K562 (cell line): ENCODE data around the gene SLC44A5. TPM values are rescaled to one million over a fixed set of nuclear protein-coding genes. Genes with fewer than 3 reads are reported as not detected.

Experiments
- ATAC-seq: fragments of 200-7000 bp; cut with Tn5 transposase; 3 replicates; pipeline ENCODE4 v1.9.1; 2020; ENCODE audit warnings: moderate library complexity
- BruUV-seq: library from RNA; stranded (reverse); fragments of 400-500 nt; replicated peaks from 2 replicates; lab custom pipeline; 2021; lab: Mats Ljungman, UMichigan
- CTCF ChIA-PET: fragments of 300-600 bp; formaldehyde crosslinking; extraction: SDS; loops from one replicate; lab custom pipeline; 2021; ENCODE audit warnings: low intra/inter-chr PET ratio; lab: Yijun Ruan, JAX
- POLR2A ChIA-PET: fragments of 300-600, 350-650 bp; sonication (Branson Sonifier 250); formaldehyde crosslinking; extraction: SDS; loops from one replicate; lab custom pipeline; 2021; ENCODE audit warnings: antibody characterized with exemption, inconsistent platforms; lab: Yijun Ruan, JAX
- DNase-seq, 4 experiments: peaks; one replicate each; pipeline versions ENCODE4 v3.0.0 to v3.0.0-alpha.2; 2011 to 2018; ENCODE audit warnings: low spot score in 3 of 4, mixed read lengths in 3 of 4; ENCODE audit errors: extremely low read depth in 1 of 4
- FAIRE-seq: peaks from 2 replicates; lab custom pipeline; 2011; peaks lifted over from hg19 to GRCh38; lab: Jason Lieb, UNC
- H2AFZ ChIP-seq: 2 replicates; pipeline ENCODE4 v1.6.0; 2011; ENCODE audit warnings: low read depth, low read length, control low read depth, inconsistent platforms
- H3K27ac ChIP-seq: fragments of 200-600 bp; 3 replicates; pipeline ENCODE4 v1.8.0; 2011; ENCODE audit warnings: low read depth, mild to moderate bottlenecking, control low read depth, inconsistent platforms, low read length, moderate library complexity, mixed read lengths; ENCODE audit errors: extremely low read depth
- H3K27me3 ChIP-seq, 2 experiments: fragments of 300-600 bp in 1 of 2; 2 replicates in 1 of 2; 3 replicates in 1 of 2; pipeline versions ENCODE4 v1.6.0 to v1.8.0; 2011; ENCODE audit warnings: inconsistent platforms in 2 of 2, low read length in 2 of 2, mild to moderate bottlenecking in 1 of 2, mixed read lengths in 1 of 2, moderate library complexity in 1 of 2; ENCODE audit not compliant: control insufficient read depth in 2 of 2, insufficient read depth in 2 of 2
- H3K36me3 ChIP-seq: fragments of 300-600 bp; 3 replicates; pipeline ENCODE4 v1.8.0; 2011; ENCODE audit warnings: mild to moderate bottlenecking, low read length, inconsistent platforms; ENCODE audit not compliant: control insufficient read depth, insufficient read depth
- H3K4me1 ChIP-seq, 2 experiments: fragments of 200-600 bp in 1 of 2; replicated peaks in 1 of 2; 2 replicates in 1 of 2; 3 replicates in 1 of 2; pipeline versions ENCODE4 v1.5.1 to v1.8.0; 2011; ENCODE audit warnings: inconsistent platforms in 2 of 2, low read length in 2 of 2, mild to moderate bottlenecking in 1 of 2, mixed read lengths in 1 of 2, moderate library complexity in 1 of 2; ENCODE audit not compliant: control insufficient read depth in 2 of 2, insufficient read depth in 2 of 2
- H3K4me2 ChIP-seq: 2 replicates; pipeline ENCODE4 v1.6.1; 2011; ENCODE audit warnings: low read length, control low read depth, inconsistent platforms, mixed read lengths; ENCODE audit not compliant: insufficient read depth
- H3K4me3 ChIP-seq: fragments of 200-600 bp; sonication (generic), shearing (Covaris generic); 2 replicates; pipeline ENCODE4 v1.5.1; 2016; ENCODE audit warnings: control low read depth, inconsistent platforms
- H3K79me2 ChIP-seq: fragments of 200-600 bp; 3 replicates; pipeline ENCODE4 v1.8.0; 2011; ENCODE audit warnings: low read length, inconsistent platforms; ENCODE audit not compliant: control insufficient read depth, insufficient read depth
- H3K9ac ChIP-seq, 2 experiments: 2 replicates each; pipeline versions ENCODE4 v1.6.0 to v1.6.1; 2011; ENCODE audit warnings: low read depth in 2 of 2, low read length in 2 of 2, control low read depth in 1 of 2, inconsistent platforms in 1 of 2, mild to moderate bottlenecking in 1 of 2, mixed read lengths in 1 of 2; ENCODE audit not compliant: insufficient read depth in 1 of 2
- H3K9me1 ChIP-seq: one replicate; pipeline ENCODE4 v1.6.0; 2011; ENCODE audit warnings: inconsistent platforms, mild to moderate bottlenecking, low read length, moderate library complexity; ENCODE audit not compliant: control insufficient read depth, insufficient read depth
- H3K9me3 ChIP-seq: replicated peaks from 2 replicates; pipeline ENCODE4 v1.5.1; 2011; ENCODE audit warnings: low read depth, low read length, inconsistent platforms; ENCODE audit not compliant: control insufficient read depth, insufficient read depth
- H4K20me1 ChIP-seq: replicated peaks from 2 replicates; pipeline ENCODE4 v1.6.1; 2011; ENCODE audit warnings: low read length, inconsistent platforms, mixed read lengths; ENCODE audit not compliant: control insufficient read depth, insufficient read depth
- BCL6 ChIP-seq: fragments of 250-450 bp; sonication (Bioruptor Pico); IDR thresholded peaks from 2 replicates; pipeline ENCODE4 v1.4.0; 2020
- BRD9 ChIP-seq: fragments of 450-650 bp; IDR thresholded peaks from 2 replicates; pipeline ENCODE4 v1.6.1; 2018; ENCODE audit warnings: low read depth; ENCODE audit not compliant: partially characterized antibody
- GABPA ChIP-seq: fragments of 200-800 bp; sonication (Bioruptor generic); conservative IDR thresholded peaks from 2 replicates; pipeline ENCODE4 v1.6.1; 2016; ENCODE audit warnings: low read depth, missing genetic modification characterization, missing compliant biosample characterization
- GATAD2B ChIP-seq: fragments of 450-650 bp; IDR thresholded peaks from 2 replicates; pipeline ENCODE4 v1.6.1; 2017; ENCODE audit warnings: mild to moderate bottlenecking, borderline replicate concordance
- NCOA4 ChIP-seq: fragments of 450-650 bp; IDR thresholded peaks from 2 replicates; pipeline ENCODE4 v1.6.1; 2018; ENCODE audit warnings: mild to moderate bottlenecking; ENCODE audit not compliant: partially characterized antibody
- PHTF2 ChIP-seq: fragments of 250-450 bp; sonication (Bioruptor Pico); IDR thresholded peaks from 2 replicates; pipeline ENCODE4 v1.5.0; 2021; ENCODE audit warnings: mild to moderate bottlenecking
- POLR2AphosphoS2 ChIP-seq: IDR thresholded peaks from 2 replicates; pipeline ENCODE4 v1.6.1; 2012; ENCODE audit warnings: low read length, improper control_type of control experiment
- RBFOX2 ChIP-seq: fragments of 200-400 bp; formaldehyde crosslinking; IDR thresholded peaks from 2 replicates; pipeline ENCODE4 v1.6.1; 2017; ENCODE audit warnings: low read depth, mild to moderate bottlenecking, low read length, moderate library complexity
- RFX5 ChIP-seq: IDR thresholded peaks from 2 replicates; pipeline ENCODE4 v1.6.1; 2011; ENCODE audit warnings: low read depth, mild to moderate bottlenecking, improper control_type of control experiment, low read length
- SIN3A ChIP-seq, 2 experiments: fragments of 150-350 bp in 1 of 2; IDR thresholded peaks; 2 replicates each; pipeline ENCODE4 v1.6.1; 2011 to 2016; ENCODE audit warnings: borderline replicate concordance in 2 of 2, low read depth in 2 of 2, low read length in 2 of 2, mild to moderate bottlenecking in 2 of 2, moderate library complexity in 2 of 2; ENCODE audit not compliant: control insufficient read depth in 1 of 2
- SMAD1 ChIP-seq: fragments of 150-350 bp; IDR thresholded peaks from 2 replicates; pipeline ENCODE4 v1.6.1; 2014; ENCODE audit warnings: low read length, low read depth; ENCODE audit not compliant: partially characterized antibody
- TEAD4 ChIP-seq, 2 experiments: sonication (generic) in 1 of 2; formaldehyde crosslinking in 1 of 2; IDR thresholded peaks; 2 replicates each; pipeline versions ENCODE4 v1.6.1 to v1.8.0; 2012 to 2022; ENCODE audit warnings: borderline replicate concordance in 1 of 2, inconsistent platforms in 1 of 2, low read length in 1 of 2, mild to moderate bottlenecking in 1 of 2, missing genetic modification reagents in 1 of 2
- YBX1 ChIP-seq: fragments of 450-650 bp; IDR thresholded peaks from 2 replicates; pipeline ENCODE4 v1.7.1; 2016; ENCODE audit warnings: mild to moderate bottlenecking
- WGBS: fragments of 100-300 bp; shearing (Covaris generic); methylation state at CpG from one replicate; pipeline ENCODE4 v1.1.6; 2016; ENCODE audit warnings: low coverage, mixed read lengths; ENCODE audit not compliant: insufficient coverage; ENCODE audit errors: missing lambda C conversion rate; 5-methylcytosine and 5-hydroxymethylcytosine counted together
- in situ Hi-C: fragments of 300-500 bp; cut with MboI; formaldehyde crosslinking; loops from 4 replicates; pipeline ENCODE4 v1.15.0; 2018; ENCODE audit warnings: inconsistent platforms, mixed read lengths
- intact Hi-C: fragments of 100-400 bp; cut with micrococcal nuclease; formaldehyde crosslinking; loops from 2 replicates; pipeline ENCODE4 v1.14.2; 2022
- polyA plus RNA-seq, 8 experiments: library from polyadenylated mRNA; depleted of rRNA in 4 of 8; stranded (reverse) in 5 of 8; unstranded in 3 of 8; fragments of >200 nt; fragmentation: Nextera tagmentation in 2 of 8; fragmentation: Illumina TruSeq in 1 of 8; extraction: Ambion mirVana in 2 of 8; extraction: Trizol in 1 of 8; gene quantifications; 2 replicates each; pipeline versions ENCODE4 v1.2.1 to v1.2.3, GENCODE V29; 2011 to 2014; ENCODE audit warnings: inconsistent platforms in 1 of 8, missing spikeins in 1 of 8
- total RNA-seq, 7 experiments: library from RNA; depleted of rRNA in 6 of 7; stranded (reverse); fragments of >200 nt in 6 of 7; fragmentation: Illumina TruSeq in 2 of 7; extraction: Trizol in 2 of 7; gene quantifications; 2 replicates each; pipeline versions ENCODE4 v1.2.1 to v1.2.3, GENCODE V29; 2011 to 2021; ENCODE audit warnings: low replicate concordance in 1 of 7
- TF ChIP-seq, protein P1 (sequence below): sonication (generic); formaldehyde crosslinking; IDR thresholded peaks from 2 replicates; pipeline ENCODE4 v1.9.0; 2022; ENCODE audit warnings: mild to moderate bottlenecking, missing genetic modification reagents

SLC44A5 gene
- total and polyA plus RNA-seq, 9 of the 15 experiments (the other 6 are each of a cell fraction or from before 2014, with no cell fraction given) = 1.2 to 10.1 (median 3.2) TPM

DNA sequence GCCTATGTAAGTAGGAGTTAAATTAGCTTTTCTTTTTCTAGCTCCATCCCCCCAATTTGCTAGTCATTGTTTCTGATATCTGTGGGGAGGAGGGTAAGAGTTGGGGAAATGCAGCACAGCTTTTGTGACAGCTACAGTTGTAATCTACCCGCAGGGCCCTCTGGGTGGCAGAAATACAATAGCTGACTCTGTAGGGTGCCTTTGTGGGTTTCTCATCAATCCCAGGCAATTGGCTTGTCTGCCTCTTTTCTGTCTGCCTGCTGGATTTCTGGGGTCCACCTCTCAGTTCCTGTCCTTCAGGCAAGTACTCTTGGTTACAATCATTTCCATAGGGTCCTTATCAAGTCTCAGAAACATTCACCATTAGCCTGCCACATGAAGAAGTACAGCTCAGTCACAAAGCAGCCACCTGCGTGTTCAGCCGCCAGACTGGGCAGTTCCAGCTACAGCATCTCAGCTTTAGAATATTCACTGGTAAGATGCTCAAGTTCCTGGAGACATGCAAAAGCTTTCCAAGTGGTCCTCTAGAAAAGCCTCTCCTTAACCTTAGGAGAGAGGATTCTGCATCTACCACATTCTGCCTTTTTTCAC, 19.2 kb upstream of the SLC44A5 start:
- 12% methylated on average over 3 of the region's 3 CpGs for WGBS
- no peak for TF ChIP-seq TEAD4 (IDR thresholded peaks at IDR 0.05; ENCODE audit: low read length)
- no peak for TF ChIP-seq TEAD4 (CRISPR knock-in tag; IDR thresholded peaks at IDR 0.05; ENCODE audit: borderline replicate concordance)
- TF ChIP-seq SIN3A (IDR thresholded peaks at IDR 0.05; ENCODE audit: borderline replicate concordance in 2 of 2, control insufficient read depth in 1 of 2, low read depth in 2 of 2, low read length in 2 of 2) = 0 out of 4 replicates have a peak, but pooled peaks of 1 of the 2 experiments have one; percentile 33
- H3K36me3 ChIP-seq = no peaks in the 10 kb centered on the region
- no peaks in the 10 kb centered on the region for H3K79me2 ChIP-seq
- in situ Hi-C loops (no loop called here), intact Hi-C loops (no loop called here)
- no peak overlapping the region for H2AFZ ChIP-seq
- no peak overlapping the region for H3K4me2 ChIP-seq
- FAIRE-seq (no peak), DNase-seq (no peak), ATAC-seq (peak; percentile 56; the same call in 2 of the 3 replicates)
- no peak overlapping the region for H3K4me3 ChIP-seq
- no TSS peak for BruUV-seq
- no peaks in the 10 kb centered on the region for H3K9me3 ChIP-seq
- no peaks in the 10 kb centered on the region for H4K20me1 ChIP-seq
- no peak overlapping the region for H3K9ac ChIP-seq
- no peak overlapping the region for H3K27ac ChIP-seq
- H3K4me1 ChIP-seq = no peaks in the 10 kb centered on the region
- ChIA-PET CTCF (interaction anchor here (0.6 to 1.5 kb wide), 3 partner anchors 204 to 396 kb away, joined by 3 read pairs; no protein-coding TSS in a partner anchor), POLR2A (interaction anchor here (0.8 to 1.2 kb wide), 2 partner anchors 156 to 398 kb away, joined by 4 read pairs; partner anchors contain the start of gene RABGGTB)
- H3K27me3 ChIP-seq = no peaks in the 10 kb centered on the region
- no peaks in the 10 kb centered on the region for H3K9me1 ChIP-seq

DNA sequence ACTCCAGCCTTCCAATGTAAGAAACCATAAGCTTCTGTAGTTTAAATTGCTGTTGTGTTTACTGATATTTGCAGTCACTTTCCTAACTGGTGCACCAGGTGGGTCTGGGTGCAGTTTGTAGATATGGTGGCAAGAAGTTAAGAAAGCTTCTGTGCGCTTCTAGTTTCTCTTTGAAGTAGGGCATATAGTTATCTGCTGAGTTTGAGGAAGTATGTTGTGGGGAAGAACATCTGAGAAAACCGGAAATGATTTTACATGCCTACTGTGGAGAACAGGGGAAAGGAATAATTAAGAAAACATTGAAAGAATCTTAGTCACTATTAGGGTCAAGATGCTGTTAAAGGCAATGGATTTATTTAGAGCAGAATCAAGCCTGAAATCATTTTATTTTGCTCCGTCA, 14.9 kb upstream of the SLC44A5 start:
- FAIRE-seq = no peak
- H3K36me3 ChIP-seq = no peaks in the 10 kb centered on the region
- no TSS peak for BruUV-seq
- H3K9me3 ChIP-seq = no peaks in the 10 kb centered on the region
- intact Hi-C loops = no loop called here
- H3K4me3 ChIP-seq = no peak overlapping the region
- H3K9ac ChIP-seq = no peak overlapping the region
- H3K27me3 ChIP-seq = no peaks in the 10 kb centered on the region
- DNase-seq = no peak
- no peak for ATAC-seq
- no peaks in the 10 kb centered on the region for H3K79me2 ChIP-seq
- H3K4me1 ChIP-seq = no peaks in the 10 kb centered on the region
- WGBS = 8% methylated on average over 3 of the region's 3 CpGs
- no peaks in the 10 kb centered on the region for H4K20me1 ChIP-seq
- no peak overlapping the region for H3K27ac ChIP-seq
- no peak overlapping the region for H2AFZ ChIP-seq
- CTCF ChIA-PET = no interaction called here
- in situ Hi-C loops = loop anchor here (10.0 kb wide), 1 partner anchor 371 kb away; no protein-coding TSS in a partner anchor
- no peak overlapping the region for H3K4me2 ChIP-seq
- H3K9me1 ChIP-seq = no peaks in the 10 kb centered on the region
- POLR2A ChIA-PET = no interaction called here
- TF ChIP-seq GATAD2B (no peak), PHTF2 (CRISPR knock-in tag) (no peak), NCOA4 (no peak), RFX5 (no peak), BCL6 (CRISPR knock-in tag) (no peak), GABPA (tag) (peak; percentile 67), SMAD1 (no peak), RBFOX2 (no peak), POLR2AphosphoS2 (no peak), YBX1 (no peak), BRD9 (no peak)
- TF ChIP-seq, protein P1, sequence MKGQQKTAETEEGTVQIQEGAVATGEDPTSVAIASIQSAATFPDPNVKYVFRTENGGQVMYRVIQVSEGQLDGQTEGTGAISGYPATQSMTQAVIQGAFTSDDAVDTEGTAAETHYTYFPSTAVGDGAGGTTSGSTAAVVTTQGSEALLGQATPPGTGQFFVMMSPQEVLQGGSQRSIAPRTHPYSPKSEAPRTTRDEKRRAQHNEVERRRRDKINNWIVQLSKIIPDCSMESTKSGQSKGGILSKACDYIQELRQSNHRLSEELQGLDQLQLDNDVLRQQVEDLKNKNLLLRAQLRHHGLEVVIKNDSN = no peak
